HEK293 (cell line): ENCODE measurements around the gene ZNF45.

ENCODE experiments used
- CTCF ChIA-PET: fragments of 350-600 bp; formaldehyde crosslinking; extraction: SDS; loops from one replicate; lab custom pipeline; 2021; ENCODE audit warnings: antibody characterized with exemption; lab: Yijun Ruan, JAX
- POLR2A ChIA-PET: fragments of 300-600 bp; formaldehyde crosslinking; extraction: SDS; loops from one replicate; lab custom pipeline; 2020; ENCODE audit warnings: antibody characterized with exemption, inconsistent platforms; lab: Yijun Ruan, JAX
- H3K27ac ChIP-seq: fragments of 200-500 bp; sonication (Bioruptor generic); 2 replicates; pipeline ENCODE4 v1.5.1; 2014; ENCODE audit warnings: low read depth, low read length, control low read depth, inconsistent platforms; ENCODE audit errors: extremely low read depth
- H3K36me3 ChIP-seq, 2 experiments: fragments of 200-500 bp in 1 of 2; sonication (Bioruptor generic) in 1 of 2; 1 replicate in 1 of 2; 2 replicates in 1 of 2; pipeline ENCODE4 v1.5.1; 2014 to 2017; ENCODE audit warnings: inconsistent platforms in 2 of 2, low read length in 2 of 2; ENCODE audit not compliant: control insufficient read depth in 2 of 2, insufficient read depth in 1 of 2
- H3K4me1 ChIP-seq: fragments of 200-500 bp; sonication (Bioruptor generic); 2 replicates; pipeline ENCODE4 v1.5.1; 2014; ENCODE audit warnings: mild to moderate bottlenecking, low read length, inconsistent platforms; ENCODE audit not compliant: control insufficient read depth, insufficient read depth
- H3K4me3 ChIP-seq: 2 replicates; pipeline ENCODE4 v1.5.1; 2011; ENCODE audit warnings: low read depth, mild to moderate bottlenecking, control low read depth, low read length, moderate library complexity
- H3K9me3 ChIP-seq: fragments of 200-500 bp; sonication (Bioruptor generic); 2 replicates; pipeline ENCODE4 v1.5.1; 2014; ENCODE audit warnings: low read depth, low read length, inconsistent platforms; ENCODE audit not compliant: control insufficient read depth, insufficient read depth
- ATF2 ChIP-seq: fragments of 450-650 bp; formaldehyde crosslinking; IDR thresholded peaks from 2 replicates; pipeline ENCODE4 v1.5.1; 2016; ENCODE audit warnings: missing biosample characterization, missing genetic modification characterization, low read depth
- KLF9 ChIP-seq: fragments of 450-650 bp; formaldehyde crosslinking; IDR thresholded peaks from 2 replicates; pipeline ENCODE4 v1.5.1; 2016; ENCODE audit warnings: missing biosample characterization, missing genetic modification characterization, low read depth
- MYNN ChIP-seq: fragments of 450-650 bp; formaldehyde crosslinking; IDR thresholded peaks from 2 replicates; pipeline ENCODE4 v1.5.1; 2016; ENCODE audit warnings: missing biosample characterization, missing genetic modification characterization, borderline replicate concordance
- PRDM1 ChIP-seq: fragments of 450-650 bp; formaldehyde crosslinking; IDR thresholded peaks from 2 replicates; pipeline ENCODE4; 2016; ENCODE audit warnings: missing biosample characterization, missing genetic modification characterization
- SETDB1 ChIP-seq: IDR thresholded peaks from one replicate; pipeline ENCODE4 v1.6.1; 2017; ENCODE audit warnings: mild to moderate bottlenecking, low read length, moderate library complexity, mixed read lengths; ENCODE audit not compliant: insufficient read length
- ZBTB8A ChIP-seq: fragments of 450-650 bp; formaldehyde crosslinking; IDR thresholded peaks from 2 replicates; pipeline ENCODE4 v1.5.1; 2016; ENCODE audit warnings: missing biosample characterization, missing genetic modification characterization
- ZFP41 ChIP-seq: fragments of 450-650 bp; formaldehyde crosslinking; IDR thresholded peaks from 2 replicates; pipeline ENCODE4 v1.5.1; 2016; ENCODE audit warnings: missing biosample characterization, missing genetic modification characterization, borderline replicate concordance
- ZIC2 ChIP-seq: fragments of 450-650 bp; formaldehyde crosslinking; IDR thresholded peaks from 2 replicates; pipeline ENCODE4 v1.5.1; 2016; ENCODE audit warnings: missing biosample characterization, missing genetic modification characterization
- ZNF112 ChIP-seq: fragments of 450-650 bp; formaldehyde crosslinking; IDR thresholded peaks from 2 replicates; pipeline ENCODE4 v1.5.0; 2017; ENCODE audit warnings: missing biosample characterization, missing genetic modification characterization
- ZNF121 ChIP-seq: fragments of 450-650 bp; formaldehyde crosslinking; IDR thresholded peaks from 2 replicates; pipeline ENCODE4 v1.5.1; 2016; ENCODE audit warnings: missing biosample characterization, missing genetic modification characterization
- ZNF140 ChIP-seq: fragments of 450-650 bp; formaldehyde crosslinking; IDR thresholded peaks from 2 replicates; pipeline ENCODE4 v1.5.1; 2016; ENCODE audit warnings: missing biosample characterization, missing genetic modification characterization
- ZNF169 ChIP-seq: fragments of 450-650 bp; formaldehyde crosslinking; IDR thresholded peaks from 2 replicates; pipeline ENCODE4 v1.5.1; 2016; ENCODE audit warnings: missing biosample characterization, missing genetic modification characterization
- ZNF184 ChIP-seq: fragments of 450-650 bp; IDR thresholded peaks from 2 replicates; pipeline ENCODE4 v1.5.1; 2018; ENCODE audit warnings: missing biosample characterization, mild to moderate bottlenecking, missing genetic modification characterization
- ZNF223 ChIP-seq: fragments of 450-650 bp; formaldehyde crosslinking; IDR thresholded peaks from 2 replicates; pipeline ENCODE4 v1.5.1; 2016; ENCODE audit warnings: missing biosample characterization, missing genetic modification characterization
- ZNF324 ChIP-seq: fragments of 450-650 bp; formaldehyde crosslinking; IDR thresholded peaks from 2 replicates; pipeline ENCODE4 v1.5.1; 2016; ENCODE audit warnings: missing biosample characterization, missing genetic modification characterization
- ZNF335 ChIP-seq: fragments of 450-650 bp; formaldehyde crosslinking; conservative IDR thresholded peaks from 2 replicates; pipeline ENCODE4 v1.5.1; 2016; ENCODE audit warnings: missing biosample characterization, missing genetic modification characterization
- ZNF510 ChIP-seq: fragments of 450-650 bp; formaldehyde crosslinking; IDR thresholded peaks from 2 replicates; pipeline ENCODE4 v1.5.1; 2018; ENCODE audit warnings: mild to moderate bottlenecking, missing genetic modification characterization, missing biosample characterization; ENCODE audit not compliant: insufficient replicate concordance
- ZNF560 ChIP-seq: fragments of 450-650 bp; formaldehyde crosslinking; IDR thresholded peaks from 2 replicates; pipeline ENCODE4 v1.5.1; 2017; ENCODE audit warnings: missing biosample characterization, missing genetic modification characterization, borderline replicate concordance
- ZNF600 ChIP-seq: fragments of 450-650 bp; formaldehyde crosslinking; IDR thresholded peaks from 2 replicates; pipeline ENCODE4 v1.5.1; 2016; ENCODE audit warnings: missing biosample characterization, missing genetic modification characterization
- ZNF664 ChIP-seq: fragments of 450-650 bp; formaldehyde crosslinking; IDR thresholded peaks from 2 replicates; pipeline ENCODE4 v1.5.1; 2016; ENCODE audit warnings: missing biosample characterization, missing genetic modification characterization
- ZNF704 ChIP-seq: fragments of 450-650 bp; formaldehyde crosslinking; IDR thresholded peaks from 2 replicates; pipeline ENCODE4 v1.5.1; 2016; ENCODE audit warnings: missing biosample characterization, missing genetic modification characterization
- ZNF785 ChIP-seq: fragments of 450-650 bp; formaldehyde crosslinking; IDR thresholded peaks from 2 replicates; pipeline ENCODE4 v1.5.1; 2016; ENCODE audit warnings: missing biosample characterization, missing genetic modification characterization
- TF ChIP-seq, protein P1 (sequence below): fragments of 450-650 bp; formaldehyde crosslinking; IDR thresholded peaks from 2 replicates; pipeline ENCODE4 v1.5.1; 2016; ENCODE audit warnings: missing biosample characterization, missing genetic modification characterization

Gene ZNF45

GRCh38 chr19:43983544-43983911, 48.4 kb upstream of the ZNF45 start:
- TF ChIP-seq PRDM1 (tag by site-specific recombination) (no peak), ZFP41 (no peak), ZNF335 (tag by site-specific recombination) (peak; percentile 93), ZNF223 (tag by site-specific recombination) (no peak), ZNF664 (tag by site-specific recombination) (no peak), ZIC2 (tag by site-specific recombination) (no peak), ZNF600 (no peak), ZNF785 (tag by site-specific recombination) (peak; percentile 7; the same call in 1 of the 2 replicates), KLF9 (tag by site-specific recombination) (no peak), ZNF324 (no peak), SETDB1 (no peak), ZNF510 (peak; percentile 19), ZNF140 (tag by site-specific recombination) (no peak), ZNF121 (tag by site-specific recombination) (no peak), ZBTB8A (tag by site-specific recombination) (no peak)
- TF ChIP-seq, all 188 proteins: peak for 3
- Histone ChIP-seq H3K4me3 (no peak overlapping the region), H3K4me1 (peaks cover 15% of the 10 kb centered on the region), H3K9me3 (peaks cover 30% of the 10 kb centered on the region), H3K36me3 (peaks cover 8 to 44% of the 10 kb centered on the region in 2 experiments), H3K27ac (peak overlapping the region; percentile 12; the same call in 1 of the 2 replicates)
- ChIA-PET CTCF (interaction anchor here (1.0 kb wide), 1 partner anchor 48 kb away, joined by 3 read pairs; the partner anchor contains the start of gene ZNF45), POLR2A (interaction anchor here (1.2 kb wide), 1 partner anchor 20 kb away, joined by 3 read pairs; no protein-coding TSS in a partner anchor)

GRCh38 chr19:43976732-43977131, 41.6 kb upstream of the ZNF45 start:
- Histone ChIP-seq H3K27ac (no peak overlapping the region), H3K4me1 (no peaks in the 10 kb centered on the region), H3K4me3 (no peak overlapping the region), H3K36me3 (peaks cover 0 to 18% of the 10 kb centered on the region in 2 experiments; a peak in 2 of 3 replicates), H3K9me3 (peaks cover 49% of the 10 kb centered on the region)
- ChIA-PET CTCF (interaction anchor here (0.9 kb wide), 1 partner anchor 192 kb away, joined by 5 read pairs; no protein-coding TSS in a partner anchor), POLR2A (interaction anchor here (0.8 kb wide), 1 partner anchor 188 kb away, joined by 3 read pairs; no protein-coding TSS in a partner anchor)
- no peak for TF ChIP-seq ZNF560 (tag by site-specific recombination)
- TF ChIP-seq, protein P1, sequence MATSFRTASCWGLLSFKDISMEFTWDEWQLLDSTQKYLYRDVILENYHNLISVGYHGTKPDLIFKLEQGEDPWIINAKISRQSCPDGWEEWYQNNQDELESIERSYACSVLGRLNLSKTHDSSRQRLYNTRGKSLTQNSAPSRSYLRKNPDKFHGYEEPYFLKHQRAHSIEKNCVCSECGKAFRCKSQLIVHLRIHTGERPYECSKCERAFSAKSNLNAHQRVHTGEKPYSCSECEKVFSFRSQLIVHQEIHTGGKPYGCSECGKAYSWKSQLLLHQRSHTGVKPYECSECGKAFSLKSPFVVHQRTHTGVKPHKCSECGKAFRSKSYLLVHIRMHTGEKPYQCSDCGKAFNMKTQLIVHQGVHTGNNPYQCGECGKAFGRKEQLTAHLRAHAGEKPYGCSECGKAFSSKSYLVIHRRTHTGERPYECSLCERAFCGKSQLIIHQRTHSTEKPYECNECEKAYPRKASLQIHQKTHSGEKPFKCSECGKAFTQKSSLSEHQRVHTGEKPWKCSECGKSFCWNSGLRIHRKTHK (tag by site-specific recombination): no peak
- TF ChIP-seq ZNF704 (tag by site-specific recombination): no peak
- TF ChIP-seq ATF2: peak; percentile 86
- TF ChIP-seq ZNF184 (tag by site-specific recombination): no peak
- TF ChIP-seq ZNF112 (tag by site-specific recombination): no peak
- TF ChIP-seq ZNF169: no peak
- no peak for TF ChIP-seq MYNN (tag by site-specific recombination)
